Adrenal gland (tissue), 5 donors: ENCODE measurements around the gene SSC5D.

Experiments used
- CTCF ChIP-seq, 6 experiments: fragments of 450-650 bp in 4 of 6; fragments of 200-600 bp in 2 of 6; sonication (generic) in 1 of 6; IDR thresholded peaks; 1 replicate in 5 of 6; 2 replicates in 1 of 6; pipeline versions ENCODE4 v1.5.1 to v1.8.0; 2016 to 2021; ENCODE audit warnings: antibody characterized with exemption in 6 of 6, mild to moderate bottlenecking in 2 of 6, moderate library complexity in 1 of 6
- POLR2A ChIP-seq, 2 donors: fragments of 450-650 bp; IDR thresholded peaks; one replicate each; pipeline ENCODE4 v1.6.1; 2017; ENCODE audit warnings: antibody characterized with exemption in 2 of 2, mild to moderate bottlenecking in 2 of 2, moderate library complexity in 1 of 2
- donor health status: DM: no; HTN: no; CAD: no.

- no peak for TF ChIP-seq CTCF (IDR thresholded peaks at IDR 0.05)
- TF ChIP-seq POLR2A (IDR thresholded peaks at IDR 0.05) = no peak
Measured at GRCh38 chr19:55526216-55527196, 38.3 kb downstream of the SSC5D start.
